ENCODE measurements around the gene TSPAN6. TPM values are rescaled to one million over a fixed set of nuclear protein-coding genes. Genes with fewer than 3 reads are reported as not detected.

The TSPAN6 gene
- total and polyA plus RNA-seq, 2 of the 13 experiments (the other 11 are each of a cell fraction or from before 2014, with no cell fraction given) = 78.9 to 133 TPM

DNA sequence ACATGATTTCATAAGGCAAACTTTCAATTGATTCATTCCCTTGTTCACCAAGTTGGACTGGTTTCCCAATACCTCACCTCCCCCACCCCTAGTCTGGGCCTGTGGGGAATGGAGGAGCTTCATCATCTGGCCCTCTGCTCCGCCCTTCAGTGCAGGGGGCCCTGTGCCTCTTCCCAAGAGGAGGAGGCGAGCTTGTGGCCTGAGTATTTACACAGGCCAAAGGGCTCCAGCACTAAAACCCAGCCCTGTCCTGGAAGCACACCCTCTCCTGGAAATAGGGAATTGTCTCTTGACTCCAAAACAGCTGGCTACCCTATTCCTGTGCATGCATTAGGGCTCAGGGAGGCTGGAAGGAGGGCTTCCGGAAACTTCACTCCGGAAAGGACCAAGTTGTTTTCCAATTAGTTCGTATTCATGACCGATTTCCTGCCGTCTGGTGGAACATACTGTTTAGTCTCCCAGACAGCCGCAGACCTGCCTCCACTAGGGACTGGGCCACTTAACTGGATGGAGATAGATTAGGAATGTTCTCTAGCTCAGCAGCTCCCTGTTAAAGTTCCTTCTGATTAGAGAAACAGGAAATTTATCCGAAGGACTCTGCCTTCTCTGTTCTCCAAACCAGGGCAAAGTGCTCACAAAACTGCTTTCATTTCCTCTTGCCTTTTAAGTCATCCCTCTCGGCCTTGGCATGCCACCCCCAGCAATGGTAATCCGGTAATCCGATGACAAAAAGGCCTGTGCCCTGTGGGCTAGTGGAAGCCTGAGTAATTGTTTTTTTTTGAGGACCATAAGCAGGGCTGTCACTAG lies 13.1 kb upstream of the TSPAN6 start (continued):
- TF ChIP-seq, protein P1, sequence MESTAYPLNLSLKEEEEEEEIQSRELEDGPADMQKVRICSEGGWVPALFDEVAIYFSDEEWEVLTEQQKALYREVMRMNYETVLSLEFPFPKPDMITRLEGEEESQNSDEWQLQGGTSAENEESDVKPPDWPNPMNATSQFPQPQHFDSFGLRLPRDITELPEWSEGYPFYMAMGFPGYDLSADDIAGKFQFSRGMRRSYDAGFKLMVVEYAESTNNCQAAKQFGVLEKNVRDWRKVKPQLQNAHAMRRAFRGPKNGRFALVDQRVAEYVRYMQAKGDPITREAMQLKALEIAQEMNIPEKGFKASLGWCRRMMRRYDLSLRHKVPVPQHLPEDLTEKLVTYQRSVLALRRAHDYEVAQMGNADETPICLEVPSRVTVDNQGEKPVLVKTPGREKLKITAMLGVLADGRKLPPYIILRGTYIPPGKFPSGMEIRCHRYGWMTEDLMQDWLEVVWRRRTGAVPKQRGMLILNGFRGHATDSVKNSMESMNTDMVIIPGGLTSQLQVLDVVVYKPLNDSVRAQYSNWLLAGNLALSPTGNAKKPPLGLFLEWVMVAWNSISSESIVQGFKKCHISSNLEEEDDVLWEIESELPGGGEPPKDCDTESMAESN (CRISPR knock-in tag; conservative IDR thresholded peaks at IDR 0.05) = no peak
- no peak for TF ChIP-seq FOXK2 (IDR thresholded peaks at IDR 0.05)
- TF ChIP-seq ZHX1 (CRISPR knock-in tag; IDR thresholded peaks at IDR 0.05; ENCODE audit: low read depth) = no peak
- no peak for TF ChIP-seq SP140L (CRISPR knock-in tag; IDR thresholded peaks at IDR 0.05; ENCODE audit: borderline replicate concordance)
- TF ChIP-seq FOXC1 (CRISPR knock-in tag; IDR thresholded peaks at IDR 0.05; ENCODE audit: borderline replicate concordance) = no peak
- no peak for TF ChIP-seq ZBTB21 (CRISPR knock-in tag; IDR thresholded peaks at IDR 0.05)
- TF ChIP-seq ZC3H13 (CRISPR knock-in tag; IDR thresholded peaks at IDR 0.05) = no peak
- TF ChIP-seq MAZ (IDR thresholded peaks at IDR 0.05; ENCODE audit: borderline replicate concordance, low read depth, low read length) = no peak
- no peak for TF ChIP-seq MAZ (CRISPR knock-in tag; IDR thresholded peaks at IDR 0.05; ENCODE audit: low read depth)
- TF ChIP-seq ADNP (CRISPR knock-in tag; IDR thresholded peaks at IDR 0.05) = no peak
- TF ChIP-seq KDM5A (IDR thresholded peaks at IDR 0.05; ENCODE audit: borderline replicate concordance, low read length) = no peak
- no peak for TF ChIP-seq ZNF460 (CRISPR knock-in tag; IDR thresholded peaks at IDR 0.05; ENCODE audit: borderline replicate concordance)
- TF ChIP-seq, protein P2, sequence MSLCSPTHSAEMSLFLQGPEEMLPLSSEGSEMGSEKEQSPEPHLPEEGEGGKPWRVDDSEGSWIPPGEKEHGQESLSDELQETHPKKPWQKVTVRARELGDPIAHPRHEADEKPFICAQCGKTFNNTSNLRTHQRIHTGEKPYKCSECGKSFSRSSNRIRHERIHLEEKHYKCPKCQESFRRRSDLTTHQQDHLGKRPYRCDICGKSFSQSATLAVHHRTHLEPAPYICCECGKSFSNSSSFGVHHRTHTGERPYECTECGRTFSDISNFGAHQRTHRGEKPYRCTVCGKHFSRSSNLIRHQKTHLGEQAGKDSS (CRISPR knock-in tag; IDR thresholded peaks at IDR 0.05; ENCODE audit: borderline replicate concordance, low read depth) = no peak
- TF ChIP-seq HNRNPUL1 (IDR thresholded peaks at IDR 0.05; ENCODE audit: low read depth, low read length) = no peak
- TF ChIP-seq ZFP41 (CRISPR knock-in tag; IDR thresholded peaks at IDR 0.05; ENCODE audit: borderline replicate concordance) = no peak
- TF ChIP-seq CCAR2 (optimal IDR thresholded peaks at IDR 0.05; ENCODE audit: low read depth, low read length) = no peak
- TF ChIP-seq NFE2 (CRISPR knock-in tag; IDR thresholded peaks at IDR 0.05) = no peak
- TF ChIP-seq ZNF281 (CRISPR knock-in tag; IDR thresholded peaks at IDR 0.05; ENCODE audit: borderline replicate concordance) = peak; percentile 94
- no peak for TF ChIP-seq ZNF619 (CRISPR knock-in tag; IDR thresholded peaks at IDR 0.05)
- TF ChIP-seq CBX5 (CRISPR knock-in tag; IDR thresholded peaks at IDR 0.05; ENCODE audit: borderline replicate concordance) = peak; percentile 41; the same call in 1 of the 2 replicates
- TF ChIP-seq ZZZ3 (CRISPR knock-in tag; IDR thresholded peaks at IDR 0.05; ENCODE audit: borderline replicate concordance) = no peak
- no peak for TF ChIP-seq SRY (CRISPR knock-in tag; IDR thresholded peaks at IDR 0.05)

Data from HepG2 (cell line).